ENCODE data around the gene ITGB5. TPM values are rescaled to one million over a fixed set of nuclear protein-coding genes. Genes with fewer than 3 reads are reported as not detected.
A peak's percentile ranks its signal among the peaks of the same experiment; 100 is the strongest.

Gene ITGB5, protein sequence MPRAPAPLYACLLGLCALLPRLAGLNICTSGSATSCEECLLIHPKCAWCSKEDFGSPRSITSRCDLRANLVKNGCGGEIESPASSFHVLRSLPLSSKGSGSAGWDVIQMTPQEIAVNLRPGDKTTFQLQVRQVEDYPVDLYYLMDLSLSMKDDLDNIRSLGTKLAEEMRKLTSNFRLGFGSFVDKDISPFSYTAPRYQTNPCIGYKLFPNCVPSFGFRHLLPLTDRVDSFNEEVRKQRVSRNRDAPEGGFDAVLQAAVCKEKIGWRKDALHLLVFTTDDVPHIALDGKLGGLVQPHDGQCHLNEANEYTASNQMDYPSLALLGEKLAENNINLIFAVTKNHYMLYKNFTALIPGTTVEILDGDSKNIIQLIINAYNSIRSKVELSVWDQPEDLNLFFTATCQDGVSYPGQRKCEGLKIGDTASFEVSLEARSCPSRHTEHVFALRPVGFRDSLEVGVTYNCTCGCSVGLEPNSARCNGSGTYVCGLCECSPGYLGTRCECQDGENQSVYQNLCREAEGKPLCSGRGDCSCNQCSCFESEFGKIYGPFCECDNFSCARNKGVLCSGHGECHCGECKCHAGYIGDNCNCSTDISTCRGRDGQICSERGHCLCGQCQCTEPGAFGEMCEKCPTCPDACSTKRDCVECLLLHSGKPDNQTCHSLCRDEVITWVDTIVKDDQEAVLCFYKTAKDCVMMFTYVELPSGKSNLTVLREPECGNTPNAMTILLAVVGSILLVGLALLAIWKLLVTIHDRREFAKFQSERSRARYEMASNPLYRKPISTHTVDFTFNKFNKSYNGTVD
- 46.0 and 70.7 TPM in 2 replicates for total RNA-seq (ENCODE audit: low replicate concordance)
- long read RNA-seq, full-length matches to known transcripts = 2 of 27 reads
- long read RNA-seq, partial matches to known transcripts = 15 of 27 reads
- long read RNA-seq, other reads (novel, unspliced or antisense) = 10 of 27 reads

DNA sequence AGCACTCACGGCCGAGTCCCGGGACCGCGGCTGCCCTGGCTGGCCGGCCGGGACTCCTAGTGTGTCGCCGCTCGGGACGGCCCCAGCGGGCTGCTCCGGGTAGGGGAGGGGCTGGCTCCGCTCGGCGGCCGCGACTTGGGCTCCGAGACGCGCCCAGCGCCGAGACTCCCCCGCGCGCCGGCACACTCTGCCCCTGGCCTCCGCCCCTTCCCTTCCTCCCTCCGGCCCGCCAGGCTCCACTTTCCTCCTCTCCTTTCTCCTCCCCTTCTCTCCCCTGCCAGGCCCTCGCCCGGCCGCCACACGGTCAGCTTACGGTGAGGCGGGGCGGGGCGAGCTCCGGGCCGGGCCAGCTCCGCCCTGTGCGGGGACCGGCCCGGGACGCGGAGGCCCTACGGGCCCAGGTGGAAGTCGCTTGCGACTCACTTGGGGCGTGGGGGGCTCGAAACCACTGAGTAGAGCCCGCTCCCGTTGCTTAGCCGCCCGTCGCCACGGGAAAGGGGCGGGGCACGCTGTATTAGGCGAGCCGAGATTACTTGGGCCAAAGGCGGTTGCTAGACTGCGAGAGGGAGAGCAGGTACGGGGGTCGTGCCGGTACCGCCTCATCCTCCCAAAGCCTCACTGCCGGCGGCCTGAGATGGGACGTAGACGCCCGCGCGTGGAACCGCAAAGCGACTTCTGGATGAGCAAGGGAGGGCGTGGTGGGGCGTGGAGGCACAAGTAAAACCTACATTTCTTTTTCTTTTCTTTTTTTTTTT lies at the start of gene ITGB5:
Gene ITGB5 (minus strand): TSS at position 189 of the 755 bp plus-strand sequence. CDS start 365 bp downstream, outside the sequence.
- Mint-ChIP-seq H3K9me3 (no peaks in the 10 kb centered on the region), H3K36me3 (peaks cover 3% of the 10 kb centered on the region), H3K4me1 (ENCODE audit: unreplicated experiment) (peaks cover 32% of the 10 kb centered on the region), H3K27ac (peak within 1 kb of the TSS; percentile 71), H3K27me3 (peaks cover 18% of the 10 kb centered on the region), H3K4me3 (peak within 1 kb of the TSS; percentile 85)
- TF ChIP-seq, protein P1, sequence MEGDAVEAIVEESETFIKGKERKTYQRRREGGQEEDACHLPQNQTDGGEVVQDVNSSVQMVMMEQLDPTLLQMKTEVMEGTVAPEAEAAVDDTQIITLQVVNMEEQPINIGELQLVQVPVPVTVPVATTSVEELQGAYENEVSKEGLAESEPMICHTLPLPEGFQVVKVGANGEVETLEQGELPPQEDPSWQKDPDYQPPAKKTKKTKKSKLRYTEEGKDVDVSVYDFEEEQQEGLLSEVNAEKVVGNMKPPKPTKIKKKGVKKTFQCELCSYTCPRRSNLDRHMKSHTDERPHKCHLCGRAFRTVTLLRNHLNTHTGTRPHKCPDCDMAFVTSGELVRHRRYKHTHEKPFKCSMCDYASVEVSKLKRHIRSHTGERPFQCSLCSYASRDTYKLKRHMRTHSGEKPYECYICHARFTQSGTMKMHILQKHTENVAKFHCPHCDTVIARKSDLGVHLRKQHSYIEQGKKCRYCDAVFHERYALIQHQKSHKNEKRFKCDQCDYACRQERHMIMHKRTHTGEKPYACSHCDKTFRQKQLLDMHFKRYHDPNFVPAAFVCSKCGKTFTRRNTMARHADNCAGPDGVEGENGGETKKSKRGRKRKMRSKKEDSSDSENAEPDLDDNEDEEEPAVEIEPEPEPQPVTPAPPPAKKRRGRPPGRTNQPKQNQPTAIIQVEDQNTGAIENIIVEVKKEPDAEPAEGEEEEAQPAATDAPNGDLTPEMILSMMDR (conservative IDR thresholded peaks at IDR 0.05) = no peak
- DNase-seq (ENCODE audit: extremely low spot score, unreplicated experiment) = peak; percentile 84

DNA sequence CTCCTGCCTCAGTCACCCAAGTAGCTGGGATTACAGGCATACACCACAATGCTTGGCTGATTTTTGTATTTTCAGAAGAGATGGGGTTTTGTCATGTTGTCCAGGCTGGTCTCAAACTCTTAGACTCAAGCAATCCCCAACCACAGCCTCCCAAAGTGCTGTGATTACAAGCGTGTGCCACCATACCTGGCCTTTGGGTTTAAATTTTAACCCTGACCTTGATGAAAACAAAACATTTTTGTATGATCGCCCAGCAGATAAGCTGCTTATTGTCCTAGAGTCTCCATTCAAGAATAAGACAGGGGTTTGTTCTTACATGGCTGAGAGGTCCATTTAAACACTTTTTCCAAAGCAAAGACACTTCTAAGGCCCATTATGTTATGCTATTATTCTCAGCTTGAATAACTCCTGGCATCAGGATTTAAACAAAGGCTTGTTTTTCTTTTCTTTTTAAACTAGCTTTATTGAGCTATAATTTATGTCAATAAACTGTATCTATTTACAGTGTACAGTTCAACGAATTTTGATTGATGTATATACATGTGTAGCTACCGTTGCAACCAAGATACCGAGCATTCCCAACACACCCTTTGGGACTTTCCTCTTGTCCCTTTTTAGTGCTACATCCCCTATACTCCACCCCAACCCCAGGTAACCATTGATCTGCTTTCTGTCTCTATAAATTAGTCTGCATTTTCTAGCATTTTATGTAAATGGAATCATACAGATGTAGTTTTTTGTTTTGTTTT lies 48.8 kb upstream of the ITGB5 start:
- DNase-seq (ENCODE audit: extremely low spot score, unreplicated experiment) = no peak
- Mint-ChIP-seq H3K36me3 (no peaks in the 10 kb centered on the region), H3K4me1 (ENCODE audit: unreplicated experiment) (peaks cover 5% of the 10 kb centered on the region), H3K27me3 (peaks cover 5% of the 10 kb centered on the region), H3K9me3 (no peaks in the 10 kb centered on the region), H3K27ac (no peak overlapping the region), H3K4me3 (no peak overlapping the region)
- TF ChIP-seq, protein P1 (conservative IDR thresholded peaks at IDR 0.05) = no peak

DNA sequence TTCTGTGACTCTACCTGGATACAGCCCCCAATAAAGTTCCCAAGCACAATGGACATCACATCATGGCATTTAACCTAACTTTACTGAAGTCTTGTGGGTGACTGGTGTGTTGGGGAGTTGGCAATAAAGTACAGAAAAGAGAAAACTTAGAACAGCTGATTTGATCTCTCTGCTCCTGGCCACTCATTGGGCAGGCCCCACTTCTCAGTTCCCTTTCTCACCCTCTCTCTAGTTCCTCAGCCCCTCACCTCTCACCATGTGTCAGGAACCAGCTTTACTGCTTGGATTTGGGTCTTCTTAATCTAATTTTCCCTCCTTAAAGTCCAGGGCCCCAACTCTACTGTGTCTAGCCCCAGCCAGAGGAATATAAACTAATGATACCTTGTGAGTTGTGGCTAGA lies 48.1 kb upstream of the ITGB5 start:
- peaks cover 5% of the 10 kb centered on the region for H3K4me1 Mint-ChIP-seq (ENCODE audit: unreplicated experiment)
- H3K27me3 Mint-ChIP-seq = peaks cover 5% of the 10 kb centered on the region
- H3K9me3 Mint-ChIP-seq = no peaks in the 10 kb centered on the region
- H3K4me3 Mint-ChIP-seq = no peak overlapping the region
- TF ChIP-seq, protein P1 (conservative IDR thresholded peaks at IDR 0.05) = no peak
- H3K36me3 Mint-ChIP-seq = no peaks in the 10 kb centered on the region
- no peak overlapping the region for H3K27ac Mint-ChIP-seq
- DNase-seq (ENCODE audit: extremely low spot score, unreplicated experiment) = no peak

DNA sequence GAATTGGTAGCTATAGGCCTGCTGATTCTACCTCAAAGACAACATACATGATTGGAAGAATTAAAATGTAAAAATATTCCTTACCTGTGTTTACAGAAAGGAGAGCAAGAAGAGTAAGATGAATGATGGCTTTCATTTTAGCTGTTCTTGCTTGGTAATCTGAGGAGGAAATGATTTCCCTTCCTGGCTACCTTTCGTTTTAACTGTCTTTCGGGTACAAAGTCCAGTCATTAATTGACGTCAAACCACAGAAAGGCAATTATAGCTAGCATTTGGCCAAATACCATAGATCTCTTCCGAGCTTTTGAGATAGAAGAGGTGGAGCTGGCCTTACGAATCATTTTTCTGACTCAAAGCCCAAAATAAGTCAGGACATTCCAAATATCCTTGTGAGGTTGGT lies 47.4 kb upstream of the ITGB5 start, which contains the start of gene MUC13:
Gene MUC13 (minus strand): TSS at position 175 of the 400 bp plus-strand sequence. CDS start 39 bp downstream, at position 136.
- TF ChIP-seq, protein P1 (conservative IDR thresholded peaks at IDR 0.05) = no peak
- Mint-ChIP-seq H3K4me1 (ENCODE audit: unreplicated experiment) (peaks cover 10% of the 10 kb centered on the region), H3K4me3 (peak within 1 kb of the TSS; percentile 17), H3K27ac (peak within 1 kb of the TSS; percentile 30), H3K9me3 (no peaks in the 10 kb centered on the region), H3K36me3 (no peaks in the 10 kb centered on the region), H3K27me3 (peaks cover 5% of the 10 kb centered on the region)
- no peak for DNase-seq (ENCODE audit: extremely low spot score, unreplicated experiment)
